CD4-positive, alpha-beta T cell treated with Interleukin-6 at 100 ng/mL for 8 hours (primary cell): Measurements from ENCODE around the gene CPLX1.

Experiments used
- DNase-seq: peaks from one replicate; pipeline ENCODE4 v3.0.0-alpha.2; 2020; ENCODE audit warnings: mixed read lengths, low spot score

Gene CPLX1

GRCh38 chr4:832536-832935 is 6.6 kb upstream of the CPLX1 start:
- DNase-seq: no peak

GRCh38 chr4:832108-832507 is 6.2 kb upstream of the CPLX1 start:
- no peak for DNase-seq

GRCh38 chr4:831483-831805 is 5.5 kb upstream of the CPLX1 start:
- no peak for DNase-seq

- DNase-seq: no peak
Measured at GRCh38 chr4:830601-831482, 4.9 kb upstream of the CPLX1 start.

GRCh38 chr4:829761-830600 is 4.1 kb upstream of the CPLX1 start:
- DNase-seq: no peak

- no peak for DNase-seq
Measured at GRCh38 chr4:829291-829690, 3.4 kb upstream of the CPLX1 start.

GRCh38 chr4:828641-829271 is 2.8 kb upstream of the CPLX1 start:
- no peak for DNase-seq

- no peak for DNase-seq
Measured at GRCh38 chr4:827209-828081, 1.5 kb upstream of the CPLX1 start.

- DNase-seq: no peak
Measured at GRCh38 chr4:826508-827208, 729 bp upstream of the CPLX1 start.

GRCh38 chr4:825063-825970 is 612 bp downstream of the CPLX1 start:
- DNase-seq: no peak

- no peak for DNase-seq
Measured at GRCh38 chr4:824461-825062, 1.4 kb downstream of the CPLX1 start.

- no peak for DNase-seq
Measured at GRCh38 chr4:823761-824460, 2.0 kb downstream of the CPLX1 start.

GRCh38 chr4:823176-823760 is 2.7 kb downstream of the CPLX1 start:
- no peak for DNase-seq

- DNase-seq: no peak
Measured at GRCh38 chr4:822361-823175, 3.4 kb downstream of the CPLX1 start.

- DNase-seq: no peak
Measured at GRCh38 chr4:821631-822030, 4.3 kb downstream of the CPLX1 start.

- DNase-seq: no peak
Measured at GRCh38 chr4:821181-821591, 4.7 kb downstream of the CPLX1 start.

GRCh38 chr4:820230-821172 is 5.4 kb downstream of the CPLX1 start:
- no peak for DNase-seq
